H1 (cell line): ENCODE results near the gene CTBP2. TPM values are rescaled to one million over a fixed set of nuclear protein-coding genes. Genes with fewer than 3 reads are reported as not detected.

ENCODE experiments used
- GABPA ChIP-seq: IDR thresholded peaks from 2 replicates; pipeline ENCODE4 v1.6.1; 2011; ENCODE audit warnings: mild to moderate bottlenecking, low read length, moderate library complexity, borderline replicate concordance; ENCODE audit not compliant: insufficient read depth
- NRF1 ChIP-seq: IDR thresholded peaks from 2 replicates; pipeline ENCODE4 v1.6.1; 2011; ENCODE audit warnings: mild to moderate bottlenecking, low read depth, low read length, improper control_type of control experiment
- RAD21 ChIP-seq, 2 experiments: IDR thresholded peaks in 1 of 2; conservative IDR thresholded peaks in 1 of 2; 2 replicates each; pipeline ENCODE4 v1.6.1; 2011; ENCODE audit warnings: low read depth in 2 of 2, low read length in 2 of 2, improper control_type of control experiment in 1 of 2, inconsistent platforms in 1 of 2, mild to moderate bottlenecking in 1 of 2, moderate library complexity in 1 of 2
- SAP30 ChIP-seq: fragments of 300-600 bp; sonication (generic); IDR thresholded peaks from 2 replicates; pipeline ENCODE4 v1.7.1; 2012; ENCODE audit warnings: low read length, moderate library complexity, mild to moderate bottlenecking, inconsistent platforms; ENCODE audit not compliant: insufficient read depth, insufficient replicate concordance
- TAF1 ChIP-seq: IDR thresholded peaks from 2 replicates; pipeline ENCODE4 v1.6.1; 2011; ENCODE audit warnings: mild to moderate bottlenecking, low read depth, low read length
- TBP ChIP-seq: IDR thresholded peaks from 2 replicates; pipeline ENCODE4 v1.6.1; 2011; ENCODE audit warnings: low read depth, low read length, improper control_type of control experiment
- polyA plus RNA-seq, 7 experiments: library from polyadenylated mRNA; depleted of rRNA in 3 of 7; stranded (reverse) in 5 of 7; unstranded in 2 of 7; fragments of >200 nt in 5 of 7; fragments of 200-250 nt in 2 of 7; gene quantifications; 1 replicate in 5 of 7; 2 replicates in 1 of 7; 4 replicates in 1 of 7; pipeline versions ENCODE4 v1.2.1 to v1.2.3, GENCODE V29; 2011 to 2013; ENCODE audit warnings: missing spikeins in 2 of 7, mixed read lengths in 2 of 7
- total RNA-seq: library from RNA; stranded (reverse); fragmentation: NEBNext Ultra II Directional; extraction: Animal tissue kit (Norgen Biotek cat#: 25700); gene quantifications from 2 replicates; pipeline ENCODE4 v1.2.1, GENCODE V29; 2021

The CTBP2 gene
- total and polyA plus RNA-seq, 2 of the 8 experiments (the other 6 are each of a cell fraction or from before 2014, with no cell fraction given): 208 to 221 TPM

DNA sequence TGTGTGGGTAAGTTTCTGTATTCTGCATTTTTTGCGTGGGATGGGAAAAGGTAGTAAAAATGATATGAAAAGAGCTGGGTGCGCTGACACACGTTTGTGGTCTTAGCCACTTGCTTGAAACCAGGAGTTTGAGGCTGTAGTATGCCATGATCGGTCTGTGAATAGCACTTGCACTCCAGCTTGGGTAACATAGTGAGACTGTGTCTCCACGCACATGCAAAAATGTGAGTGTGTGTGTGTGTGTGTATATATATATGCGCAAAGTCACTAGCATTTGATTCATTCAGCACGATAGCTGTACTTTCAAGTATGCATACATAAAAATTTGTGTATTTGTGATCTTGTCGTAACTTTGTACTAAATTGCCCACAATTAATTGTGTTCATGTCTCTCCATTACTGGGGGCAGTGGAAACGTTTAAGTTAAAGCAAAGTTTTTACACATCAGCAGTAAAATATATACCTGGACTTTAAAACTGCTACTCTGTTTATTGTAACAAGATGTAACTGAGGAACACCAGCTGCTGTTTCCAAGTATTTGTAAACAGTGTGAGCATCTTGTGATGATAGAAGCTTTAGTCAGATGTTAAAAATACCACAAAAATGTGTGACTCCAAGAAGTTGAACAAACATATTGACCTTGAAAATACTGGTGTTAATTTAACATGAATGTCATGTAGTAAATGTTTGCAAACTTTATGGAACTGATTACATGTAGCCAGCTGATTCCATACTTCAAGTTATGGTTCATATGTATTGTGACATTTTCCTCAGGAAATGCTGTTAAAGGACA lies 216.9 kb downstream of the CTBP2 start (continued):
- TF ChIP-seq GABPA (no peak), NRF1 (no peak), TAF1 (no peak), SAP30 (no peak), RAD21 (IDR thresholded peaks at IDR 0.05 in 1 of 2, conservative IDR thresholded peaks at IDR 0.05 in 1 of 2; ENCODE audit: low read depth in 2 of 2, low read length in 2 of 2) (no peak), TBP (no peak)
- TF ChIP-seq, all 59 proteins: peak for 0
